Measurements from ENCODE around the gene PPIG.

GRCh38 chr2:169658877-169659276 is 74.7 kb downstream of the PPIG start:
- TF ChIP-seq GATA2 (IDR thresholded peaks at IDR 0.05; ENCODE audit: low read depth, low read length) (no peak), GATA3 (IDR thresholded peaks at IDR 0.05; ENCODE audit: low read depth, low read length) (no peak)

Measured in SH-SY5Y (cell line).